GM23338 (cell line): Measurements from ENCODE around the gene KCNN3.

Experiments
- CREB1 ChIP-seq: fragments of 250-450 bp; sonication (Bioruptor Pico); IDR thresholded peaks from 2 replicates; pipeline ENCODE4 v1.5.0; 2020; ENCODE audit warnings: low read depth, mild to moderate bottlenecking, moderate library complexity
- EZH2 ChIP-seq: fragments of 200-600 bp; sonication (generic); IDR thresholded peaks from one replicate; pipeline ENCODE4 v1.8.0; 2017; ENCODE audit warnings: antibody characterized with exemption, mild to moderate bottlenecking, low read depth; ENCODE audit not compliant: unreplicated experiment
- EZH2phosphoT487 ChIP-seq: fragments of 200-600 bp; sonication (generic); IDR thresholded peaks from one replicate; pipeline ENCODE4 v1.8.1; 2018; ENCODE audit warnings: antibody characterized with exemption; ENCODE audit not compliant: unreplicated experiment
- JUNB ChIP-seq: IDR thresholded peaks from one replicate; pipeline ENCODE4 v1.6.1; 2016; ENCODE audit warnings: antibody characterized with exemption; ENCODE audit not compliant: unreplicated experiment
- NANOG ChIP-seq: IDR thresholded peaks from 2 replicates; pipeline ENCODE4 v1.6.1; 2016; ENCODE audit warnings: antibody characterized with exemption, borderline replicate concordance
- POLR2AphosphoS5 ChIP-seq: IDR thresholded peaks from 2 replicates; pipeline ENCODE4 v1.6.1; 2016; ENCODE audit warnings: antibody characterized with exemption, low read depth
- ZNF114 ChIP-seq: fragments of 250-450 bp; sonication (Bioruptor Pico); IDR thresholded peaks from 2 replicates; pipeline ENCODE4 v1.5.0; 2020; ENCODE audit warnings: mild to moderate bottlenecking, moderate library complexity
- ZNF331 ChIP-seq: fragments of 250-450 bp; sonication (Bioruptor Pico); IDR thresholded peaks from 2 replicates; pipeline ENCODE4 v1.5.0; 2020; ENCODE audit warnings: low read depth, mild to moderate bottlenecking, moderate library complexity
- TF ChIP-seq, protein P1 (sequence below), 2 experiments: fragments of 200-600 bp in 1 of 2; sonication (generic) in 1 of 2; conservative IDR thresholded peaks; 2 replicates each; pipeline versions ENCODE4 v1.5.1 to v1.6.1; 2016 to 2017; ENCODE audit warnings: antibody characterized with exemption in 2 of 2, low read depth in 2 of 2, mild to moderate bottlenecking in 2 of 2, moderate library complexity in 1 of 2
- TF ChIP-seq, protein P2 (sequence below): IDR thresholded peaks from one replicate; pipeline ENCODE4 v1.6.1; 2018; ENCODE audit warnings: antibody characterized with exemption; ENCODE audit not compliant: unreplicated experiment
- TF ChIP-seq, protein P3 (sequence below): IDR thresholded peaks from 2 replicates; pipeline ENCODE4 v1.6.1; 2016; ENCODE audit warnings: antibody characterized with exemption

DNA sequence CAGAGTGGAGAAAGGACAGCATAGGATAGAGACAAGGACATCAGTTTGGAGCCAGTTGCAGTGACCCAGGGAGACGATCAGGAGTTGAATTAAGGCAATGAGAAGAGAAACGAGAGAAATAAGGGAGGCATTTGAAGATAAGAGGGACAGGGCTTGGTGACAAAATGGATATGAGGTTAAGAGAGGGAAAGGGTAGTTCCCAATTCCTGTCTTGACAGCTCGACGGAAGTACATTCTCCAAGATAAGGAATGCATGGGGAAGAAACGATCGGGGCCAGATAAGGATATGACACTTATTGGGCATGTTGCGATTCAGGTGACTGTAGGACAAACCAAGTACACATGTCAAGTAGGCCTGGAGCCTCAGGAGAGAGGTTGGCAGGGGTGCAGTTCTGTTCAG lies 18.7 kb upstream of the KCNN3 start:
- TF ChIP-seq, protein P1, sequence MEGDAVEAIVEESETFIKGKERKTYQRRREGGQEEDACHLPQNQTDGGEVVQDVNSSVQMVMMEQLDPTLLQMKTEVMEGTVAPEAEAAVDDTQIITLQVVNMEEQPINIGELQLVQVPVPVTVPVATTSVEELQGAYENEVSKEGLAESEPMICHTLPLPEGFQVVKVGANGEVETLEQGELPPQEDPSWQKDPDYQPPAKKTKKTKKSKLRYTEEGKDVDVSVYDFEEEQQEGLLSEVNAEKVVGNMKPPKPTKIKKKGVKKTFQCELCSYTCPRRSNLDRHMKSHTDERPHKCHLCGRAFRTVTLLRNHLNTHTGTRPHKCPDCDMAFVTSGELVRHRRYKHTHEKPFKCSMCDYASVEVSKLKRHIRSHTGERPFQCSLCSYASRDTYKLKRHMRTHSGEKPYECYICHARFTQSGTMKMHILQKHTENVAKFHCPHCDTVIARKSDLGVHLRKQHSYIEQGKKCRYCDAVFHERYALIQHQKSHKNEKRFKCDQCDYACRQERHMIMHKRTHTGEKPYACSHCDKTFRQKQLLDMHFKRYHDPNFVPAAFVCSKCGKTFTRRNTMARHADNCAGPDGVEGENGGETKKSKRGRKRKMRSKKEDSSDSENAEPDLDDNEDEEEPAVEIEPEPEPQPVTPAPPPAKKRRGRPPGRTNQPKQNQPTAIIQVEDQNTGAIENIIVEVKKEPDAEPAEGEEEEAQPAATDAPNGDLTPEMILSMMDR (conservative IDR thresholded peaks at IDR 0.05; ENCODE audit: low read depth in 2 of 2): no peak
- TF ChIP-seq ZNF331 (CRISPR knock-in tag) (no peak), JUNB (no peak), EZH2 (no peak), POLR2AphosphoS5 (no peak), EZH2phosphoT487 (no peak), CREB1 (CRISPR knock-in tag) (no peak), NANOG (no peak), ZNF114 (CRISPR knock-in tag) (no peak)
- TF ChIP-seq, protein P2, sequence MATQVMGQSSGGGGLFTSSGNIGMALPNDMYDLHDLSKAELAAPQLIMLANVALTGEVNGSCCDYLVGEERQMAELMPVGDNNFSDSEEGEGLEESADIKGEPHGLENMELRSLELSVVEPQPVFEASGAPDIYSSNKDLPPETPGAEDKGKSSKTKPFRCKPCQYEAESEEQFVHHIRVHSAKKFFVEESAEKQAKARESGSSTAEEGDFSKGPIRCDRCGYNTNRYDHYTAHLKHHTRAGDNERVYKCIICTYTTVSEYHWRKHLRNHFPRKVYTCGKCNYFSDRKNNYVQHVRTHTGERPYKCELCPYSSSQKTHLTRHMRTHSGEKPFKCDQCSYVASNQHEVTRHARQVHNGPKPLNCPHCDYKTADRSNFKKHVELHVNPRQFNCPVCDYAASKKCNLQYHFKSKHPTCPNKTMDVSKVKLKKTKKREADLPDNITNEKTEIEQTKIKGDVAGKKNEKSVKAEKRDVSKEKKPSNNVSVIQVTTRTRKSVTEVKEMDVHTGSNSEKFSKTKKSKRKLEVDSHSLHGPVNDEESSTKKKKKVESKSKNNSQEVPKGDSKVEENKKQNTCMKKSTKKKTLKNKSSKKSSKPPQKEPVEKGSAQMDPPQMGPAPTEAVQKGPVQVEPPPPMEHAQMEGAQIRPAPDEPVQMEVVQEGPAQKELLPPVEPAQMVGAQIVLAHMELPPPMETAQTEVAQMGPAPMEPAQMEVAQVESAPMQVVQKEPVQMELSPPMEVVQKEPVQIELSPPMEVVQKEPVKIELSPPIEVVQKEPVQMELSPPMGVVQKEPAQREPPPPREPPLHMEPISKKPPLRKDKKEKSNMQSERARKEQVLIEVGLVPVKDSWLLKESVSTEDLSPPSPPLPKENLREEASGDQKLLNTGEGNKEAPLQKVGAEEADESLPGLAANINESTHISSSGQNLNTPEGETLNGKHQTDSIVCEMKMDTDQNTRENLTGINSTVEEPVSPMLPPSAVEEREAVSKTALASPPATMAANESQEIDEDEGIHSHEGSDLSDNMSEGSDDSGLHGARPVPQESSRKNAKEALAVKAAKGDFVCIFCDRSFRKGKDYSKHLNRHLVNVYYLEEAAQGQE: no peak
- TF ChIP-seq, protein P3, sequence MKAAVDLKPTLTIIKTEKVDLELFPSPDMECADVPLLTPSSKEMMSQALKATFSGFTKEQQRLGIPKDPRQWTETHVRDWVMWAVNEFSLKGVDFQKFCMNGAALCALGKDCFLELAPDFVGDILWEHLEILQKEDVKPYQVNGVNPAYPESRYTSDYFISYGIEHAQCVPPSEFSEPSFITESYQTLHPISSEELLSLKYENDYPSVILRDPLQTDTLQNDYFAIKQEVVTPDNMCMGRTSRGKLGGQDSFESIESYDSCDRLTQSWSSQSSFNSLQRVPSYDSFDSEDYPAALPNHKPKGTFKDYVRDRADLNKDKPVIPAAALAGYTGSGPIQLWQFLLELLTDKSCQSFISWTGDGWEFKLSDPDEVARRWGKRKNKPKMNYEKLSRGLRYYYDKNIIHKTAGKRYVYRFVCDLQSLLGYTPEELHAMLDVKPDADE: no peak
